AG04450 (cell line): ENCODE results near the gene HDDC3. TPM values are rescaled to one million over a fixed set of nuclear protein-coding genes. Genes with fewer than 3 reads are reported as not detected.
"Not testable (repeated sequence)": the region's sequence is repeated elsewhere in the genome, so short reads cannot be mapped to it uniquely, and the experiment has no call there.

ENCODE experiments used
- CTCF ChIA-PET: fragments of 300-600, 350-600 bp; formaldehyde crosslinking; extraction: SDS; loops from one replicate; lab custom pipeline; 2022; ENCODE audit warnings: antibody characterized with exemption, inconsistent platforms; lab: Charles Lee
- POLR2A ChIA-PET: fragments of 350-600 bp; formaldehyde crosslinking; extraction: SDS; loops from one replicate; lab custom pipeline; 2021; ENCODE audit warnings: antibody characterized with exemption, inconsistent platforms; lab: Yijun Ruan, JAX
- DNase-seq: peaks from one replicate; pipeline ENCODE4 v3.0.0-alpha.2; 2011; ENCODE audit warnings: low read depth, low spot score
- H3K27ac ChIP-seq: one replicate; pipeline ENCODE4 v1.5.1; 2012; ENCODE audit warnings: low read depth, low read length, control low read depth
- H3K27me3 ChIP-seq: one replicate; pipeline ENCODE4 v1.6.0; 2012; ENCODE audit warnings: low read length; ENCODE audit not compliant: control insufficient read depth, insufficient read depth
- H3K4me3 ChIP-seq: 2 replicates; pipeline ENCODE4 v1.5.1; 2011; ENCODE audit warnings: mild to moderate bottlenecking, low read depth, low read length, control low read depth
- H3K9me3 ChIP-seq: 2 replicates; pipeline ENCODE4 v1.5.1; 2012; ENCODE audit warnings: low read length; ENCODE audit not compliant: control insufficient read depth, insufficient read depth
- CTCF ChIP-seq: IDR thresholded peaks from 2 replicates; pipeline ENCODE4 v1.5.1; 2011; ENCODE audit warnings: low read depth, low read length, control low read depth, inconsistent platforms
- polyA plus RNA-seq: library from polyadenylated mRNA; depleted of rRNA; stranded (reverse); fragments of >200 nt; gene quantifications from 2 replicates; pipeline ENCODE4 v1.2.3, GENCODE V29; 2011

The HDDC3 gene
- polyA plus RNA-seq, 1 experiment, result 10.3 TPM

- no peak for TF ChIP-seq CTCF
- H3K27ac ChIP-seq, result no peak overlapping the region
- H3K4me3 ChIP-seq, result no peak overlapping the region
- no peak for DNase-seq
- H3K9me3 ChIP-seq, result no peaks in the 10 kb centered on the region
- ChIA-PET POLR2A (no interaction called here), CTCF (interaction anchor here (1.5 to 4.8 kb wide), 3 partner anchors 9 to 39 kb away, joined by 3 to 34 read pairs (median 11); partner anchors contain the start of genes HDDC3 and UNC45A)
- no peaks in the 10 kb centered on the region for H3K27me3 ChIP-seq
Measured at GRCh38 chr15:90924375-90924774, 8.0 kb downstream of the HDDC3 start.

GRCh38 chr15:90922712-90923322 lies 9.5 kb downstream of the HDDC3 start:
- not testable (repeated sequence) for H3K27ac ChIP-seq, DNase-seq, H3K9me3 ChIP-seq, H3K4me3 ChIP-seq, H3K27me3 ChIP-seq
- POLR2A ChIA-PET, result interaction anchor here (0.9 kb wide), 1 partner anchor 10 kb away, joined by 3 read pairs; the partner anchor contains the start of gene HDDC3
- CTCF ChIA-PET, result interaction anchor here (0.6 to 4.8 kb wide), 2 partner anchors 11 to 712 kb away, joined by 3 to 34 read pairs; partner anchors contain the start of genes HDDC3 and UNC45A

GRCh38 chr15:90921887-90922286 lies 10.5 kb downstream of the HDDC3 start:
- Histone ChIP-seq H3K9me3 (no peaks in the 10 kb centered on the region), H3K27ac (no peak overlapping the region), H3K4me3 (no peak overlapping the region), H3K27me3 (no peaks in the 10 kb centered on the region)
- ChIA-PET POLR2A (interaction anchor here (1.3 kb wide), 1 partner anchor 9 kb away, joined by 3 read pairs; no protein-coding TSS in a partner anchor), CTCF (interaction anchor here (0.7 to 4.8 kb wide), 2 partner anchors 12 to 35 kb away, joined by 4 to 34 read pairs; partner anchors contain the start of genes HDDC3 and UNC45A)
- DNase-seq, result no peak
- no peak for TF ChIP-seq CTCF

- CTCF ChIA-PET, result interaction anchor here (3.0 kb wide), 1 partner anchor 14 kb away, joined by 22 read pairs; the partner anchor contains the start of gene HDDC3
- Histone ChIP-seq H3K27me3 (no peaks in the 10 kb centered on the region), H3K9me3 (no peaks in the 10 kb centered on the region), H3K27ac (no peak overlapping the region), H3K4me3 (no peak overlapping the region)
- POLR2A ChIA-PET, result no interaction called here
- no peak for DNase-seq
- TF ChIP-seq CTCF, result no peak
Measured at GRCh38 chr15:90918835-90919234, 13.5 kb downstream of the HDDC3 start.

- H3K27ac ChIP-seq, result no peak overlapping the region
- no peaks in the 10 kb centered on the region for H3K27me3 ChIP-seq
- TF ChIP-seq CTCF, result no peak
- ChIA-PET POLR2A (interaction anchor here (1.6 kb wide), 1 partner anchor 17 kb away, joined by 3 read pairs; the partner anchor contains the start of gene UNC45A), CTCF (interaction anchor here (3.0 kb wide), 1 partner anchor 14 kb away, joined by 22 read pairs; the partner anchor contains the start of gene HDDC3)
- H3K4me3 ChIP-seq, result no peak overlapping the region
- DNase-seq, result no peak
- H3K9me3 ChIP-seq, result no peaks in the 10 kb centered on the region
Measured at GRCh38 chr15:90918034-90918788, 14.1 kb downstream of the HDDC3 start.
